GM21367 (cell line): ENCODE measurements around the gene CTNNA3.
"Not testable (repeated sequence)": the region's sequence is repeated elsewhere in the genome, so short reads cannot be mapped to it uniquely, and the experiment has no call there.

Experiments
- ATAC-seq: cut with Tn5 transposase; IDR thresholded peaks from one replicate; pipeline ENCODE4 v1.9.1; 2021; ENCODE audit not compliant: unreplicated experiment

The CTNNA3 gene

DNA sequence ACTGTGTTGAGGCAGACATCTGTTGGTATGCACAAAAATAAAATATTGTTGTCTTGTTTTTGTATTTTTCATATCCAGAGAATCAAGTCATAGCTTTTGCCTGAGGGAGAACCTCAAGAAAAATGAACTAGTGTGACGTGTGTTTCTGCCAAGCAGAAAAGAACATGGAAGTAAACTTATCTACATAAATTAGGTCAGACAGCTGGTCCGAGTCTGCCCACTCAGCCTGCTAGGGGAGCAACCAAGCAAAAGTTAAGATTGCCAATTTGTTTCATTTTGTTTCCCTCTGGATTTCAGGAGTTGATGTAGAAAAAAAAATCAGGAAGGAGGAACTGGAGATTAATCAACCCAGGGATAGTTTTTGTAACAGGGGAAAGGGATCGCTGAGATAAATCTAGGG, 1342.6 kb downstream of the CTNNA3 start:
- no peak for ATAC-seq

DNA sequence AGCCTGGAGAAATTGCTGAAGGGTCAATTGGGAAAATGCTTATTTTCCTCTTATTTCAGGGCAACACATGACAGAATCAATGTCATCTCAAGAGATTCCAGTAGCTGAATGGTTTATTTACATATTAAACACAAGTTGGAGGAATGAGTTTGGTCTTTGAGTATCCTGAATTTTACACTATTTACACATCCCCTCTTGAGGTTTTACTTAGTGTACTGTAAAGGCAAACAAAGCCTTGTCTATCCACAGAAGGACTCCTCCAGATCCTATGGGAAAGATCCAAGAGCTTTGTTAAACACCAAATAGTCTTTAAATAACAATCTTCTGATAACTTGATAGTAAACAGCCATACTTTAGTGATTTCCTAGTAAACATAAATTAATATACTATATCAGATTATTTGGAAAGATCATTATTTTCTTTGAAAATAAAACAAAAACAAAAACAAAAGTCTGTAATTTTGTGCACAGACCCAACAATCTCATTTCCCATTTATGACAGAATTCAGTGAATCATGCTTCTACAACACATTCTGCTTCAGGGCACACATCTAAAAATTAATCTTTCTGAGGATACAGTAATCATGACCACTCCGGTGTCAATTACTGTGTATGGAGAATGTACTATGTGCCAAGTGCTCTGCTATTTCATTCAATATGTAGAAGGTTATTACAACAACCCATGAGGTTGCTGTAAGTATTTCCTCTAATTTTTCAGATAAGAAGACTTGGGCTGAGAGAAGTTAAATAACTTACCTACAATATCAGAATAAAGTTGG, 1345.2 kb downstream of the CTNNA3 start:
- no peak for ATAC-seq

DNA sequence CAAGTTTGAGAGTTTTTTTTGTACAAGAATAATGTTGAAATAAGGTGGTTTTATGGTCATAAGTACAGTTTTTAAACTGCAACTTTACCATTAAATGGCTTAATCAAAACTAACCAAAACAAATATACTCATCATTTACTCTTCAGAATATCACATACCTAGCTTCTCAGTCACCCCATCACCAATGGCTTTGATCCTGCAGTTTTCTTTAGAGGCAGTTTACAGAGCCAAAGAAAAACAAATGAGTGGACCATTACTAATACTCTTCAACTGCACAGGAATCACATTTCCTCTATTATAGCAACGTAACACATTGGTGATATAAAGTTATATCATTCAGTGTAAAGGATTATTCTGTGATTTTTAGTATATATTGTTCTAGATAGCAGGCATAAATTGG, 1346.3 kb downstream of the CTNNA3 start:
- ATAC-seq, result no peak

DNA sequence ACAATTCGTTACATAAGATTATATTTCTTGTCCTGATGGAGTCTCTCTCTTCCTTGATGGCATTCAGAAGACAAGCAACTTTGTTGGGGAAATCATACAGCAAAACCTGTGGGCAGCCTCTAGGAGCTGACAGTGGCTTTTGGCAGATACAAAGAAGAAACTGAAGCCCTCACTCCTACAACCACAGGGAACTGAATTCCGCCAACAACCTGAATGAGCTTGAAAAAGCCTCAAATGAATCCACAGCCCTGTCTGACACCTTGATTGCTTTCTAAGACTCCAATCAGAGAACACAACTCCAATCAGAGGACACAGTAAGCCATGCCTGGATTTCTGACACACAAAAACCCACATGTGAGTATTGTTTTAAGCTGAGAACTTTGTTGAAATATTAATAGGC, 1346.9 kb downstream of the CTNNA3 start:
- ATAC-seq, result no peak

DNA sequence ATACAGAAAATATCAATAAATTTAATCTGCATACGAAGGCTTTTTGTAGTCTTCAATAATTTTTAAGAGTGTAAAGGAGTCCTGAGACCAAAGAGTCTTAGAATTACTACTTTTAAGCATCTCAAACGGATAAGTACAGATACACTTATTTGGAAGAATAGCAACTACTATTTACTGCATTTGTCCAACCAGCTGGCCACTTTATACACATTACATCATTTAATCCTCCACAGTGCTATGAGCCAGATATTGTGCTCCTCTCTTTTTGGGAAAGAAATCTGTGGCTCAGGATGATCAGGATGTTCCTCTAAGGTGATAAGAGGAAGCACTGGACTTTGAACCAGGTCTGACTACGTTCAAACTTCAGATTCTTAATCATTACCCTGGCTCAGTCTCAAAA, 1358.8 kb downstream of the CTNNA3 start:
- no peak for ATAC-seq

DNA sequence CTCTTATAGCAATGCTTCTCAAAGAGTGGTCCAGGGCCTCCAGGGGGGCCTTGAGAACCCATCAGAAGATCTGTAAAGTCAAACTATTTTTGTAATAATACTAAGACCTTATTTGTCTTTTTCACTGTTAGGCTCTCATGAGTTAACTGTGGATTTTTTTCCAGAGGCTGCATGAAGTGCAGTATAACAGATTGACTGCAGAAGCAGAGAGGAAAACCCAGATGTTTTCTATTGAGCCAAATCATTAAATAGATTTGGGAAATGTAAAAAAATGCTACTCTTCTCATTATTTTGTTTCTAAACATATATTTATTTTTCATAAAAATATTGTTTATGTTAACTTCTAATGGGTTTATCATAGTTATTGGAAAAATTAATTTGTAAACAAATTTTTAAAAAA, 1359.2 kb downstream of the CTNNA3 start:
- no peak for ATAC-seq

DNA sequence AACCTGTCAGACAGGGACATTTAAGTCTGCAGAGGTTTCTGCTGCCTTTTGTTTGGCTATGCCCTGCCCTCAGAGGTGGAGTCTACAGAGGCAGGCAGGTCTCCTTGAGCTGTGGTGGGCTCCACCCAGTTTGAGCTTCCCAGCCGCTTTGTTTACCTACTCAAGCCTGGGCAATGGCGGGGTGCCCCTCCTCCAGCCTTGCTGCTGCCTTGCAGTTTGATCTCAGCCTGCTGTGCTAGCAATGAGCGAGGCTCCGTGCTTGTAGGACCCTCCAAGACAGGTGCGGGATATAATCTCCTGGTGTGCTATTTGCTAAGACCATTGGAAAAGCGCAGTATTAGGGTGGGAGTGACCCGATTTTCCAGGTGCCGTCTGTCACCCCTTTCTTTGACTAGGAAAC, 1360.2 kb downstream of the CTNNA3 start:
- not testable (repeated sequence) for ATAC-seq

DNA sequence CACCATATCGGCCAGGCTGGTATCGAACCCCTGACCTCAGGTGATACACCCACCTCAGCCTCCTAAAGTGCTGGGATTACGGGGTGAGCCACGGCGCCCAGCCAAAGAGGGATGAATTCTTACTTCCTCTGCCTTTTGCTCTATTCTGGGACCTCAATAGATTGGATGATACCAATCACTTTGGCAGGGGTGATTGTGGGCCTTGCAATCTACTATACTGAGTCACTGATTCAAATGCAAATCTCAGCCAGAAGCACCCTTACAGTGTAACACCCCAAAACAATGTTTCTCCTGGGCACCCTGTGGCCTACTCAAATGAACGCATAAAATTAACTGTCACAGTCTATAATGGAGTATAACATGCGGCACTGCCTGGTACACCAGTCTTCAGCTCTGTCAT, 1366.8 kb downstream of the CTNNA3 start:
- no peak for ATAC-seq

DNA sequence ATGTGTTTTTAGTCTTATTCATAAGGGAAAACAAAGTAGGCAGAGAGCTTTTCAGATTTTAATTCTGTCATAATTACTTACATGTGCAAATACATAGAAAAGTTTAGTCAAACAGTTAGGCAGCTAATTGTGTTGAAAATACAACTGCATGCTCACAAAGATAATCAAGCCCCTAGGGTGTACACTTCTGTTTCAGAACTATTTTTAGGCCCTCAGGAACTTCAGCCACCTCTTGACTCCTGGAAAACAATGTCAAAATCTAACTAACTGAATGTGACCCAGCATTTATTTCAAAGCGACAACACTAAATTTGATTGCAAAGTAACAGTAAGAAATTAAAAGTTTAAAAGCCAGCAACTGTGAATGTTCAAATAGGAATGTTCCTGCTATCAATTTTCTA, 1369.1 kb downstream of the CTNNA3 start:
- no peak for ATAC-seq

DNA sequence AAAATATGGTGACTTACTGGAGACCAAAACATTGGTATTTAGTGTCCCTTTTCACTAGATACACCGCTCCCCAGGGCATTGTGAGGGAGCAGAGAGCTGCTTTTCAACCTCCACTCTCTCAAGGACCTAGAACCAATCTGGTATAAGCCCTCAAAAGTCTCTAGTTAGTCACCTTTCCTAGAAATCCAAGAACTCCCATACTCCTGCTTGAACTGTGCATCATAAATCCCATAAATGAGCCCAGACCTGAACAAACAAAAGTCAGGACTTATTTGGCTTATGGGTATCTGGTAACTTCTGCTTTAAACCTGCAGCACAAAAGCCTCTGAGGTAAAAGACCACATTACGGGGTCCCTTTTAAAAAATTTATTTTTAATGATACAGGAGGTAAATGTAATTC, 1373.2 kb downstream of the CTNNA3 start:
- no peak for ATAC-seq

DNA sequence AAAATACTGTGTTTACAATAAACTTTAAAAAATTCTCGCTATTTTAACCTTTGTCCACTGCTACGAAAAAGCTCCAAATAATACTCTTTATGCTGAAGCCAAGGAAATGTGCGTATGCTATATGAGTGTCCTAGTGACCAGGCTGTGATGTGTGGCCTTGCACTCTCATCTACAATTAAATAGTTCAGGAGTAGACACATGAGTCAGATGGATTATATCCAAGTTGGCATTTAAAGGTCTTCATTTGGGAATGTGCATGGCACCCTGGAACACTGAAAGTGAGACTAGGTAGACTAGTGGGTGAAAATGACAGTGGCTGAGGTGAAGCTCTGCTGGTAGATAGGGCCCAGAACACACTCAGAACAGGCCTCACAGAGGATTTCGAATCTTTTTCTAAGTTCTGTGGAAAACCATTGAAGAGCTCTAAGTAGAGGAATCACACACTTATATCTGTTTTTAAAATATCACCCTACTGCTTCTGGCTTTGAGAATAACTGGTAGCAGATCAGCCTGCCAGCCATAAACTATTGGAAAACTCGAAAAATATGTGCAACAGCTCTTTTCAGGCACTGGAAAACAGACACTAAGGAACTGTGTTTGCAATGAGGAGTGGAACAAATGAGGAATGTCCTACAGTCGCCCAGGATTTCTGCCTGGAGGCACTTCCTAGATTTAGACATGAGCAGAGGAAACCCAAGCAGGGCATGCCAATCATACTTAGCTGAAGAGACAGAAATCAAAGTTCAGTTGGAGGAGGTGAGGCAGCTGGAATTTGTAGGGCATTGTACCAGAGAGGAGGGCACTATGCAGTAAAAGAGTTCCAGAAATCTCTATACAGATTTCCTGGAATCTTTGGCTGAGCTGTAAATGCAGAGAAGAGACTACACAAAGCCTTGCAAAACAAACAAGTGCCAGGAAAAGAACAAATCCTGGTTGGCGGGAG, 1374.0 kb downstream of the CTNNA3 start:
- ATAC-seq, result no peak

DNA sequence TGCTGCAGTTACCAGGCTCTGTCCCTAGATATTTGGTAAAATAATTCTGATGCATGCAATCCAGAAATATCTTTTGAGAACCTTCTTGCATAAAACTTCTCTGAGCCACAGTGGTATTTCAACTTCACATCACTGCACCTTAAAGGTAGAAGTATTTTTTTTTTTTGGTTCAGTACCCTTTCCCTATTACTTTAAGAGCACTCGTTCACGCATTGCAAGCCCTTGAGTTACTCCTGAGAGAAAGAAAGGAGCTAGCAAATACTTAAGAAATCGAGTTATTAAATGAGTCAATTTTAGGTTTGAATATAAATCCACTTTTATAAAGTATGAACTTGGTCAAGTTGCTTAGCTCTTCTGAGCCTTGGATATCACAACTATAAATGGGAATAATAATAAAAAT, 1377.2 kb downstream of the CTNNA3 start:
- ATAC-seq, result no peak

DNA sequence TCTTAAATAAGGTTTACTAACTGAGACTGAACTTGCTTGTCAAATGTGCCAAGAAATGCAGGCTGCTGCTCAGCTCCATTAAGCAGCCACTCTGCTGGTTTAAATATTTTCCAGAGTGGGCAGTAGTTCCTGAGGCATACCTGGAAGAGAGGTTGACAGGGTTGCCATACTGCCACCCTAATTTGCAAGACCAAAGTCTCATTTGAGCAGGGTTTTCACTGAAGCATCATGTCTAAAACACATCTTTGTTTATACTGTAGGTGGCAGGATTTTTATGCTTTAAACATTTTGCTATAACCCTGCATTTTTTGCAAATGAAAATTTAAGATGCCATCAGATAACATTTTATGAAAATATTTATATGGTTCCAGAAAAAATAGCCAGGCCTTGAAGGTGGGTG, 1388.2 kb downstream of the CTNNA3 start:
- no peak for ATAC-seq

DNA sequence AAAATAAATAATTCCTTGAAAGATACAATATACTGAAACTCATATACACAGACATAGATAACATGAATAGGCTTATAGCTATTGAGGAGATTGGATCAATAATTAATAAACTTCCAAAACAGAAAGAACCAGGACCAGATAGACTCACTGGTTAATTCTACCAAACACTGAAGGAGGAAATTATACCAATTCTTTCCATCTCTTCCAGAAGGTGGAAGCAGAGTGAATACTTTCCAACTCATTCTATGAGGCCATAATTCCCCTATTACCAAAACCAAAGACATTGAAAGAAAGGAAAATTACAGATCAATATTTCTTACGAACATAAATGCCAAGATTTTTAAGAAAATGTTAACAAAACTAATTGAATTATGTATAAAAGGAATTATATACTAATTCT, 1394.9 kb downstream of the CTNNA3 start:
- no peak for ATAC-seq

DNA sequence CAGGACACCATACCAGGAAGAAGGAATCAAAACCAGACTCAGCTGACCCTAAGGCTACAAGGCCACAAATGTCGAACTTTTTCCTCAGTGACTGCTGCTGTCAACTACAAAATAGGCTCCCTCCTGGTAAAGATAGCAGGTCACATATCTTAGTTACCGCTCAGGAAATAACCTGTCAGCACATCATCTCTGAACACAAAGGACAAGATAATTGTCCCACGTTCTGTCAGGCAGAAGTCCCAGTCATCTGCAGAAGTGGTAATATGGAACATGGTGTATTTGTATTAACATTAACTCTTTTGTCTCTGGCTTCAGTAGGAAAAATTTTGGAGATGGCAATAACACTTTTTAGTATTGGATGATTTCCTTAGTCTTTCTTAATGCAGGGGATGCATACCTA, 1400.4 kb downstream of the CTNNA3 start:
- no peak for ATAC-seq

DNA sequence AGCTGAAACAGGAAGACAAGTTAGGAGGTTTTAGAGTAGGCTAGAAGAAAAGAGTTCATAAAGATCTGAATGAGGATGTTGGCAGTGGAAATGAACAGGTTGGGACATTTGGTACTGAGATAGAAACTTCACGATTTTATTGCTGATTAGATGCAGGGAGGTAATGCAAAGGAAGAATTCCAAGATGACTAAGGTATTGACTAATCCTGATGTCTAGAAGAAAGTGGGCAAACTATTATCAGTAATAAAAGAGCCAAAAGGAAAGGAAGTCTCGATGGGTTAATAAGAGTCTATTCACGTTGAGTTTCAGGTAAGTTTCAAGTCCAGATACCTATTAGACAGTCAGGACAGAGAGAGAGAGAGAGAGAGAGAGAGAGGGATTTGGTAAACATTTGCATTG, 1401.5 kb downstream of the CTNNA3 start:
- ATAC-seq, result no peak

DNA sequence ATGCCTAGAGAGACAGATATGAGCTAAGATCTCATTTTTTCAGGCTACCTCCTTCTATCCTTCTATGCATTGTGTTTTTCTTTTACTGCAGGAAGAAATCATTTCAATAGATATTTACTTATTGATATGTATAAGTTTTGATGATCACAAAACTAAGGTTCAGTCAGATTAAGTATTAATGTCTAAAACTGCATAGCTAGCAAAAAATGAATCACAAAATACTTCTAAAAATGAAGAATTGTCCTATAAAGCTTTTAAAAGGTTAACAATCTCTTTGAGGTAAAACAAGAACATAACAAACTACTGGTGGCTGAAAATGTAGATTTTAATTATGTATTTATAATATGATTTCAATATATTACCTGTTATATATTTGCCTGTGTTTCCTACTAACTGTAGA, 1403.1 kb downstream of the CTNNA3 start:
- ATAC-seq, result no peak

DNA sequence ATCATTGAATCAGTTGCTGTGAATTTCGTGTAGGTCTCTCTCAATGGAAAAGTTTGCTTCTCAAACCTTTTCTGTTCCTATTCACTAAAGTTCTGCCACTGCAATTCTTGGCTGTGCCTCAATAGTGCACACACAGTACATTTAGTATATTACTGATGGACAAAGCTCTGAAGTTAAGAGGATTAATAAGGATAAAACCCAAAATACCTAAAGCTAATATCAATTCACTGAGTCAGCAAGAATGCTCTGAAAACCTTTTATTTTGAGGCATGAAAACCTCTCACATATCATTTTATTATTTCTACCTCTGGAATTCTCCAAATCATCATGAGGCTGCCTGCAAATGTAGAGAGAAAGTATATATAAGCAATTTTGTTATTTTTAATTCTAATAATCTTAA, 1403.5 kb downstream of the CTNNA3 start:
- ATAC-seq, result no peak

DNA sequence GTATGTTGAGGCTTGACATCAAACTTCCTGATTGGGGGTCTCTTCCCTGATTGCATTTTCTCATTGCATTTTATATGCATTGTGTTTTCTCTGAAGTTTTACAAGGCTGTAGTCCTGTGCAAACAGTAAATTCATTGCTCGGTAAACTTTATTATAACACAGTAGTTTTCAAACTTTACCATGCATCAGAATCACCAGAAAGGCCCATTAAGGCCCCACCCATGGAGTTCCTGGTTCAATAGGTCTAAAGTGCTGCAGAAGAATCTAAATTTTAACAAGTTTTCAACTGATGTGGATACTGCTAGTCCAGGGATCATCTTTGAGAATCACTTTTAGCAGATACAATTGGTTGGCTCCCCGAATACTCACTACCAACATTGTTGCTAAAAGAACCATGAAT, 1404.9 kb downstream of the CTNNA3 start:
- no peak for ATAC-seq

DNA sequence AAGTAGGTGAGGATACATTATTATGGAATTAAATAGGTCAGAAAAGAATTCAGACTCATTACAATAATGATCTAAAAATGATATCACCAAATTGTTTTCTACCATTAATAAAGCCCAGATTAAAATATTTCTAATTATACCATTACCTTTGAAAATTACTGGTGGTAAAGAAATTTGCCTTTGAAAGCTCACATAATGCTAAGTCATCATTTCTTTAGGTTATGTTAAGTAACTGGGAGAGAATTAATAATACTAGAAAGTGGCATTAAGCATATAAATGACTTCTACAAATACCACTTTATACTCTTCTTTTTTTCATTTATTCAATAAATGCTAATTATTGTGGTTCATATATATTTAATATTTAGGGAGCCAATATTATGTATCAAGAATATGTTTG, 1411.4 kb downstream of the CTNNA3 start:
- no peak for ATAC-seq

DNA sequence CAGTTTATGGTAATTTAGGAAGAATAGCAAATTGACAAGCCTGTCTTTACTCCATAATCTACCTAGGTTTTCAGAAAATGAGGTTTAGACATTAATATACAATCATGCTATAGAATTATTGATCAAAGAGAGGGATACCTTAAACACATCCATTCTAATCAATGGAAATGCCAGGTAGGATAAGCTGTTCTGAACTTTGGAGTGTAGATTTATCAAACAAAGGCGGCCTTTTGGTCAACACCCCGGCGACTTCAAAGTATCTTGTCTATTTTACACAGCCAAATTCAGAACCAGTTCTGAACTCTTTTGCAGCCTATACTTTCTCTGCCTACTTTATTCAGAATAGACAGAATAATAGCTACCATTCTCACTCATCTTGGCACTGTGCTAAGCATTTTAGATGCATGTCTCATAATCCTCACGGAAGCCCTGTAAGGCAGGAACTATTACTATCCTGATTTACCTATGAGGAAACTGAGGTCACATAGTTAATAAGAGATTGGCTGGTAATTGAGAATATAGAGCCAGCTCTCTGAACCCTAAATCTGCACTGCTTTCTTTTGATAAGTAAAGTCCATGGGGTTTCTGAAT, 1412.0 kb downstream of the CTNNA3 start:
- ATAC-seq, result no peak

DNA sequence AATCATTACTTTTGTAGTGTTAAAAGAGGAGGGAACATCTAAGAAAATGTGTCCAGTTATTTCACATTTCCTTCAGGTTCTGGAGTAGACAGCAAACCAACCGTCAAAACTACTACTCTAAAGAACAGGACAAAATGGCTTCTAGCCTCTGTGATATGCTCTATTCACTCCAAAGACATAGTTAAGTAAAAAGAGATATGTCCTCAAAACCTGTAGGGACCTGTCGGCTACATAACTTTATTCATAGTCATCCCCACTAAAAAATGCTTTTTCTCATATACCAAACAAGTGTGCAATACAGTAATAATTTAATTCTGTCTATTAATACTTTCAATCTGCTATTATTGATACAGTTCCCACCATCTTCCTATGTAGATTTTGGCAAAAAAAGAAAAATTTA, 1412.9 kb downstream of the CTNNA3 start:
- no peak for ATAC-seq
